ENCODE results near the gene DCXR.

DCXR gene

DNA sequence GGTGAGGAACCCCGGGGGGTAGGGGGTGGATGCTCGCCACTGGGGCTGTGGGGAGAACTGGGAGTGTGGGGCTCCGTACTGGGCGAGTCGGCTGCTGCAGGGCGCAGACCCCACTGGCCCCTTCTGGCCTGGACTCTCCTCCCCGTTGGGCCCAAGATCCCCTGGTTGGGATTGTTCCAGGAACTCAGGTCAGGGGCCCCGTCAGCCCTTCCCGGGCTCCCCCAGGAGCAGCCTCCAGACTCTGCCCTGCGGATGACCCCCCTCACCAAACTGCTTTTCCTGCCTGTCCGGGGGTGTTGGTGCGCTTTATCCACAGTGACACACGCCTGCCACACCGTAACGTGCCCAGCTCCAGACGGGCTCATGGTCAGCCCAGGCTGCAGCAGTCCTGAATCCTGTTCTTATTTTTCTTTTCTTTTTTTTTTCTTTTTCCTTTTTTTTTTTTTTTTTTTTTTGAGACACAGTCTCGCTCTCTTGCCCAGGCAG, 35.9 kb downstream of the DCXR start:
- whole genome bisulfite sequencing: 92% methylated on average over 15 of the region's 17 CpGs
- no peak overlapping the region for H3K27ac ChIP-seq (ENCODE audit: low read length, poor library complexity, severe bottlenecking)
- no peak overlapping the region for H3K4ac ChIP-seq (ENCODE audit: low read depth in 1 of 2, low read length in 2 of 2)
- H3K14ac ChIP-seq (ENCODE audit: low read length in 2 of 2): no peak overlapping the region
- no peak overlapping the region for H2BK15ac ChIP-seq (ENCODE audit: low read depth, poor library complexity, severe bottlenecking)
- H2AFZ ChIP-seq (ENCODE audit: low read depth, low read length): no peak overlapping the region
- no peak overlapping the region for H2BK12ac ChIP-seq (ENCODE audit: low read length in 2 of 2)
- H3K36me3 ChIP-seq (ENCODE audit: control insufficient read depth in 1 of 2, insufficient read depth in 2 of 2, low read depth in 1 of 2, low read length in 2 of 2): peaks cover 7 to 34% of the 10 kb centered on the region in 2 experiments
- H4K91ac ChIP-seq (ENCODE audit: low read length): no peak overlapping the region
- no peak overlapping the region for H3K18ac ChIP-seq (ENCODE audit: low read depth in 1 of 2, low read length in 2 of 2)
- no peak overlapping the region for H3K4me3 ChIP-seq (ENCODE audit: insufficient read depth in 1 of 2, low read depth in 1 of 2, low read length in 2 of 2)
- peaks cover 60% of the 10 kb centered on the region for H3K4me1 ChIP-seq (ENCODE audit: control insufficient read depth, insufficient read depth, low read depth, low read length)
- H4K8ac ChIP-seq (ENCODE audit: low read length): no peak overlapping the region
- H3K4me2 ChIP-seq (ENCODE audit: low read length, poor library complexity, severe bottlenecking): no peak overlapping the region
- H3K79me1 ChIP-seq (replicated peaks; ENCODE audit: low read length, poor library complexity, severe bottlenecking): peaks cover 14% of the 10 kb centered on the region
- H3K23ac ChIP-seq (ENCODE audit: low read length in 2 of 2): no peak overlapping the region
- no peak overlapping the region for H2AK5ac ChIP-seq (ENCODE audit: low read length, severe bottlenecking)
- no peak for DNase-seq
- H3K9me3 ChIP-seq (ENCODE audit: control insufficient read depth, low read length): no peaks in the 10 kb centered on the region
- no peak overlapping the region for H3K9ac ChIP-seq (ENCODE audit: low read length)
- H2BK5ac ChIP-seq (ENCODE audit: low read depth, low read length, poor library complexity, severe bottlenecking): no peak overlapping the region
- no peaks in the 10 kb centered on the region for H3K27me3 ChIP-seq (ENCODE audit: control insufficient read depth in 1 of 2, insufficient read depth in 1 of 2, low read length in 2 of 2)
- H2BK120ac ChIP-seq (ENCODE audit: low read depth, low read length): no peak overlapping the region

DNA sequence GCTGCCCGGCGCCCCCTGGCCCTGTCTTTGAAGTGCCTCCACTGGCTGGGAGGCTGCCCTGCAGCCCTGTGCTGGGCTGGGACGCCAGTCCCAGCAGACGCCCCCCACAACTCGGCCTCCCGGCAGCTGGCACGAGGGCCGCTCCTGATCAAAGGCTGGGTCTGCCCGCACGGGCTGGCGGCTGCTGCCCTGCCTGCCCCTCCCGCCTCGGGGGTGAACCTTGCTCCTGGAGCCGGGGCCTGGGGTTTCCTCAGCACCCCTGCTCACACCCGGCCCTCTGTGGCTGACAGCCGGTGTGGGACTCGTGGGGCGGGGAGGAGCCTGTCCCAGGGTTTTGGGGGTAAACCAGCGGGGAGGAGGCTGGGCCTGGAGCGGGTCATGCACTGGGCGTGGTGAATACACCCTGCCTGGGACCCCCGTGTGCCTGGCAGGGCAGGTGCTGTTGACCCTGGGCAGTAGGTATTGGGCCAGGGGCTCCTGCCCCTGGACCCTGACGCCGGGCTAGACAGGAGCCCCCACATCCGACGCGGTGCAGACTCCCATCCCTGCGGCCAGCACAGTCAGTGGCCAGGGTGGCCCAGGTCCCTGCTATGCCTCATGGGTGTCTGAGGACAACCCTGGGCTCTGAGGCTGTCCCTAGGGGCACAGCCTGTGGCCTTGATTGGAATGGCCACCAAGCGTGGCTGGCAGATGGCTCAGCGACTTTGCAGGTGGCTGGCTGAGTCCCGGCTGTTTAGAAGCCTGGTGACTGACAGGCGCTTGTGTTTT, 36.5 kb downstream of the DCXR start:
- Histone ChIP-seq H2BK5ac (ENCODE audit: low read depth, low read length, poor library complexity, severe bottlenecking) (no peak overlapping the region), H4K8ac (ENCODE audit: low read length) (no peak overlapping the region), H3K27ac (ENCODE audit: low read length, poor library complexity, severe bottlenecking) (no peak overlapping the region), H3K23ac (ENCODE audit: low read length in 2 of 2) (no peak overlapping the region), H3K4me1 (ENCODE audit: control insufficient read depth, insufficient read depth, low read depth, low read length) (peaks cover 54% of the 10 kb centered on the region), H3K27me3 (ENCODE audit: control insufficient read depth in 1 of 2, insufficient read depth in 1 of 2, low read length in 2 of 2) (no peaks in the 10 kb centered on the region), H3K36me3 (ENCODE audit: control insufficient read depth in 1 of 2, insufficient read depth in 2 of 2, low read depth in 1 of 2, low read length in 2 of 2) (peaks cover 8 to 38% of the 10 kb centered on the region in 2 experiments), H4K91ac (ENCODE audit: low read length) (no peak overlapping the region), H2AK5ac (ENCODE audit: low read length, severe bottlenecking) (peak overlapping the region; percentile 42), H3K18ac (ENCODE audit: low read depth in 1 of 2, low read length in 2 of 2) (peak overlapping the region in 1 of 2 experiments; percentile 55), H2BK15ac (ENCODE audit: low read depth, poor library complexity, severe bottlenecking) (peak overlapping the region; percentile 15), H3K4ac (ENCODE audit: low read depth in 1 of 2, low read length in 2 of 2) (no peak overlapping the region), H3K9ac (ENCODE audit: low read length) (no peak overlapping the region), H2BK12ac (ENCODE audit: low read length in 2 of 2) (no peak overlapping the region), H3K14ac (ENCODE audit: low read length in 2 of 2) (no peak overlapping the region), H3K79me1 (replicated peaks; ENCODE audit: low read length, poor library complexity, severe bottlenecking) (peaks cover 14% of the 10 kb centered on the region), H3K9me3 (ENCODE audit: control insufficient read depth, low read length) (no peaks in the 10 kb centered on the region), H2BK120ac (ENCODE audit: low read depth, low read length) (no peak overlapping the region), H3K4me2 (ENCODE audit: low read length, poor library complexity, severe bottlenecking) (no peak overlapping the region), H3K4me3 (ENCODE audit: insufficient read depth in 1 of 2, low read depth in 1 of 2, low read length in 2 of 2) (peak overlapping the region in 1 of 2 experiments; percentile 10), H2AFZ (ENCODE audit: low read depth, low read length) (no peak overlapping the region)
- 95% methylated on average over 32 of the region's 32 CpGs for WGBS
- no peak for DNase-seq

DNA sequence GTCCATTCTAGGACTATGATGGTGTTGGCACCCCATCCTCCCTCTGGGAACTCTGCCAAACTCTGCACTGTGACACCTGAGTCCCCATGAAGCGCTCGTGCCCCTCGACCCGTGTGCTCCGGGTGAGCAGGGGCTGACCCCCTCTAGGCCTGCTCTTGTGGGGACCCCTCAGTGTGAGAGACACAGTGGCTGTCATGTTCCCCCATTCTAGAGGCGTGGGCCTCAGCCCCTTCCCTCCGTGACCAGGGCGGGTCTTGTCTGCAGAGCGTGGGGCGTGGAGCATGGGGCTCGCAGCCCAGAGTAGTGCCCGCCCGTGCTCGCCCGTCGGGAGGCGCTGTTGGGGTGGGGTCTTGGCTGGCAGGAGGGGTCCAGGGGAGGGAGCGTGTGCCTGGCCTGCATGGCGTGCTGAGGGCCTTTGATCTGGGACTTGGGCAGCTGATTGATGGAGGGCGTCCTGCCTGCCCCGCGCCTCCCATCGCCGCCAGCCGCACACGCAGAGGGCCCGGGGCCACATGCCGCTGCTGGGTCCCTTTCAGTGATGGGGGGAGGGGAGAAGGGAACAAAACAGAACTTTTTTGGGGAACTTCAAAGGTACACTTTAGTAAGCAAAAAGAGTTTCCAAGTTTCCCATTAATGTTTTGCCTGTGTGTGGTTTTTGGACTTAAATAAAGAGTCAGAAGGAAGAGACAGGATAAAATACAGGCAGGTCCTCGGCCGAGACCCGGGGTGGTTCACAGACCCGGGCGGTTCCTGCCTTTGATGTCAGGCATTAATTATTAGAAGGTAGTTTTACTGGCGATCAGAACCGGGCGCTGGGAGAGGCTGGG, 37.3 kb downstream of the DCXR start:
- H2BK12ac ChIP-seq (ENCODE audit: low read length in 2 of 2): peak overlapping the region in 1 of 2 experiments; percentile 10
- H3K27ac ChIP-seq (ENCODE audit: low read length, poor library complexity, severe bottlenecking): no peak overlapping the region
- H2BK5ac ChIP-seq (ENCODE audit: low read depth, low read length, poor library complexity, severe bottlenecking): no peak overlapping the region
- H2BK15ac ChIP-seq (ENCODE audit: low read depth, poor library complexity, severe bottlenecking): no peak overlapping the region
- H2AK5ac ChIP-seq (ENCODE audit: low read length, severe bottlenecking): no peak overlapping the region
- no peak overlapping the region for H2AFZ ChIP-seq (ENCODE audit: low read depth, low read length)
- no peak overlapping the region for H4K91ac ChIP-seq (ENCODE audit: low read length)
- H3K4me1 ChIP-seq (ENCODE audit: control insufficient read depth, insufficient read depth, low read depth, low read length): peaks cover 49% of the 10 kb centered on the region
- H3K9ac ChIP-seq (ENCODE audit: low read length): no peak overlapping the region
- H2BK120ac ChIP-seq (ENCODE audit: low read depth, low read length): no peak overlapping the region
- no peak overlapping the region for H3K23ac ChIP-seq (ENCODE audit: low read length in 2 of 2)
- no peaks in the 10 kb centered on the region for H3K9me3 ChIP-seq (ENCODE audit: control insufficient read depth, low read length)
- DNase-seq: no peak
- no peak overlapping the region for H3K18ac ChIP-seq (ENCODE audit: low read depth in 1 of 2, low read length in 2 of 2)
- peaks cover 18% of the 10 kb centered on the region for H3K79me1 ChIP-seq (replicated peaks; ENCODE audit: low read length, poor library complexity, severe bottlenecking)
- H3K4me3 ChIP-seq (ENCODE audit: insufficient read depth in 1 of 2, low read depth in 1 of 2, low read length in 2 of 2): no peak overlapping the region
- peaks cover 8 to 44% of the 10 kb centered on the region in 2 experiments for H3K36me3 ChIP-seq (ENCODE audit: control insufficient read depth in 1 of 2, insufficient read depth in 2 of 2, low read depth in 1 of 2, low read length in 2 of 2)
- no peak overlapping the region for H3K14ac ChIP-seq (ENCODE audit: low read length in 2 of 2)
- no peak overlapping the region for H3K4me2 ChIP-seq (ENCODE audit: low read length, poor library complexity, severe bottlenecking)
- no peaks in the 10 kb centered on the region for H3K27me3 ChIP-seq (ENCODE audit: control insufficient read depth in 1 of 2, insufficient read depth in 1 of 2, low read length in 2 of 2)
- no peak overlapping the region for H3K4ac ChIP-seq (ENCODE audit: low read depth in 1 of 2, low read length in 2 of 2)
- no peak overlapping the region for H4K8ac ChIP-seq (ENCODE audit: low read length)
- 94% methylated on average over 36 of the region's 36 CpGs for WGBS

DNA sequence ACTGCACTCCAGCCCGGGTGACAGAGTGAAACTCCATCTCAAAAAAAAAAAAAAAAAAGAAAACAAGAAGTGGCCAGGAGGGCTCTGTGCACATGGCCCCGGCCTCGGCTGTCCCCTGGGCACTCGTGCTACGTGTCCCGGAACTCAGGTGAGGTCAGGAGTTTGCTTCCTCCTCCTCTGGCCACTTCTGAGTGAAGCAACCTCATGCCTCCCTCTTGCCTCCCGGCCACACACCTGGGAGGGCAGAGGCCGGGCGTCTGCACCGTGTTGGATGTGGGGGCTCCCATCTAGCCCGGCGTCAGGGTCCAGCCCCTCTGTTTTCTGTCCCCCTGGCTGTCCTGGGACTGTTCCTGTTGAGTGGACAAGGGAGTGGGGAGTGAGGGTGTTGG, 37.9 kb downstream of the DCXR start:
- Histone ChIP-seq H3K18ac (ENCODE audit: low read depth in 1 of 2, low read length in 2 of 2) (no peak overlapping the region), H2BK120ac (ENCODE audit: low read depth, low read length) (no peak overlapping the region), H3K14ac (ENCODE audit: low read length in 2 of 2) (no peak overlapping the region), H4K91ac (ENCODE audit: low read length) (no peak overlapping the region), H2AK5ac (ENCODE audit: low read length, severe bottlenecking) (no peak overlapping the region), H3K4me3 (ENCODE audit: insufficient read depth in 1 of 2, low read depth in 1 of 2, low read length in 2 of 2) (no peak overlapping the region), H2BK5ac (ENCODE audit: low read depth, low read length, poor library complexity, severe bottlenecking) (no peak overlapping the region), H2AFZ (ENCODE audit: low read depth, low read length) (no peak overlapping the region), H3K4me1 (ENCODE audit: control insufficient read depth, insufficient read depth, low read depth, low read length) (peaks cover 45% of the 10 kb centered on the region), H3K4me2 (ENCODE audit: low read length, poor library complexity, severe bottlenecking) (no peak overlapping the region), H4K8ac (ENCODE audit: low read length) (no peak overlapping the region), H3K27ac (ENCODE audit: low read length, poor library complexity, severe bottlenecking) (no peak overlapping the region), H2BK12ac (ENCODE audit: low read length in 2 of 2) (no peak overlapping the region), H2BK15ac (ENCODE audit: low read depth, poor library complexity, severe bottlenecking) (no peak overlapping the region), H3K23ac (ENCODE audit: low read length in 2 of 2) (no peak overlapping the region), H3K4ac (ENCODE audit: low read depth in 1 of 2, low read length in 2 of 2) (no peak overlapping the region), H3K79me1 (replicated peaks; ENCODE audit: low read length, poor library complexity, severe bottlenecking) (peaks cover 22% of the 10 kb centered on the region), H3K9me3 (ENCODE audit: control insufficient read depth, low read length) (no peaks in the 10 kb centered on the region), H3K36me3 (ENCODE audit: control insufficient read depth in 1 of 2, insufficient read depth in 2 of 2, low read depth in 1 of 2, low read length in 2 of 2) (peaks cover 8 to 47% of the 10 kb centered on the region in 2 experiments), H3K27me3 (ENCODE audit: control insufficient read depth in 1 of 2, insufficient read depth in 1 of 2, low read length in 2 of 2) (no peaks in the 10 kb centered on the region), H3K9ac (ENCODE audit: low read length) (no peak overlapping the region)
- no peak for DNase-seq
- WGBS: 98% methylated on average over 12 of the region's 12 CpGs

Data from mesenchymal stem cell (in vitro differentiated cells and primary cell).